NT2/D1 (cell line): ENCODE results near the gene SEM1.

ENCODE experiments used
- DNase-seq: peaks from one replicate; pipeline ENCODE4 v3.0.0-alpha.2; 2011; ENCODE audit warnings: low read depth, low spot score
- H3K27me3 ChIP-seq: 2 replicates; pipeline ENCODE4 v1.6.0; 2011; ENCODE audit warnings: mild to moderate bottlenecking; ENCODE audit not compliant: insufficient read length, insufficient read depth
- H3K36me3 ChIP-seq: 2 replicates; pipeline ENCODE4 v1.6.1; 2011; ENCODE audit warnings: mild to moderate bottlenecking, low read length, mixed read lengths; ENCODE audit not compliant: insufficient read depth, insufficient read length
- H3K4me1 ChIP-seq: 2 replicates; pipeline ENCODE4 v1.5.1; 2011; ENCODE audit not compliant: insufficient read depth, insufficient read length
- H3K4me3 ChIP-seq: 2 replicates; pipeline ENCODE4 v1.5.1; 2011; ENCODE audit warnings: low read depth; ENCODE audit not compliant: insufficient read length
- H3K9ac ChIP-seq: 2 replicates; pipeline ENCODE4 v1.6.0; 2011; ENCODE audit warnings: low read depth; ENCODE audit not compliant: insufficient read length
- H3K9me3 ChIP-seq: 2 replicates; pipeline ENCODE4 v1.5.1; 2011; ENCODE audit warnings: mild to moderate bottlenecking, low read length; ENCODE audit not compliant: insufficient read depth
- SUZ12 ChIP-seq: IDR thresholded peaks from 2 replicates; pipeline ENCODE4 v1.6.1; 2011; ENCODE audit not compliant: insufficient read length, insufficient read depth; ENCODE audit errors: extremely low read depth
- YY1 ChIP-seq: IDR thresholded peaks from 2 replicates; pipeline ENCODE4 v1.6.1; 2011; ENCODE audit not compliant: insufficient read length, insufficient read depth
- ZNF274 ChIP-seq: IDR thresholded peaks from 2 replicates; pipeline ENCODE4 v1.6.1; 2011; ENCODE audit warnings: mild to moderate bottlenecking, low read depth, low read length

The SEM1 gene

GRCh38 chr7:96720843-96721242, 11.2 kb upstream of the SEM1 start:
- H3K36me3 ChIP-seq = no peaks in the 10 kb centered on the region
- DNase-seq = no peak
- no peaks in the 10 kb centered on the region for H3K9me3 ChIP-seq
- H3K4me3 ChIP-seq = no peak overlapping the region
- peaks cover 12% of the 10 kb centered on the region for H3K27me3 ChIP-seq
- H3K4me1 ChIP-seq = no peaks in the 10 kb centered on the region
- H3K9ac ChIP-seq = no peak overlapping the region
- no peak for TF ChIP-seq ZNF274
- TF ChIP-seq YY1 = no peak
- TF ChIP-seq SUZ12 = no peak

- peaks cover 10% of the 10 kb centered on the region for H3K27me3 ChIP-seq
- no peak overlapping the region for H3K9ac ChIP-seq
- DNase-seq = no peak
- H3K36me3 ChIP-seq = no peaks in the 10 kb centered on the region
- TF ChIP-seq YY1 (no peak), SUZ12 (no peak), ZNF274 (no peak)
- H3K4me3 ChIP-seq = no peak overlapping the region
- no peaks in the 10 kb centered on the region for H3K9me3 ChIP-seq
- H3K4me1 ChIP-seq = no peaks in the 10 kb centered on the region
These were observed 9.5 kb upstream of the SEM1 start for GRCh38 chr7:96719164-96719563.

- no peaks in the 10 kb centered on the region for H3K36me3 ChIP-seq
- no peak overlapping the region for H3K4me3 ChIP-seq
- H3K27me3 ChIP-seq = peaks cover 10% of the 10 kb centered on the region
- no peaks in the 10 kb centered on the region for H3K4me1 ChIP-seq
- H3K9me3 ChIP-seq = no peaks in the 10 kb centered on the region
- no peak overlapping the region for H3K9ac ChIP-seq
- DNase-seq = no peak
- no peak for TF ChIP-seq YY1
- TF ChIP-seq SUZ12 = no peak
- no peak for TF ChIP-seq ZNF274
These were observed 8.7 kb upstream of the SEM1 start for GRCh38 chr7:96718107-96719003.

GRCh38 chr7:96713037-96713436, 3.4 kb upstream of the SEM1 start:
- peaks cover 9% of the 10 kb centered on the region; the same call in 1 of the 2 replicates for H3K9me3 ChIP-seq
- H3K36me3 ChIP-seq = no peaks in the 10 kb centered on the region
- H3K4me1 ChIP-seq = no peaks in the 10 kb centered on the region
- H3K4me3 ChIP-seq = no peak overlapping the region
- no peaks in the 10 kb centered on the region for H3K27me3 ChIP-seq
- no peak for DNase-seq
- no peak overlapping the region for H3K9ac ChIP-seq
- TF ChIP-seq YY1 = no peak
- TF ChIP-seq ZNF274 = no peak
- no peak for TF ChIP-seq SUZ12

GRCh38 chr7:96710544-96710943, 898 bp upstream of the SEM1 start:
- no peak overlapping the region for H3K9ac ChIP-seq
- peaks cover 9% of the 10 kb centered on the region; the same call in 1 of the 2 replicates for H3K9me3 ChIP-seq
- no peak overlapping the region for H3K4me3 ChIP-seq
- TF ChIP-seq SUZ12 (no peak), YY1 (no peak), ZNF274 (no peak)
- no peak for DNase-seq
- peaks cover 8% of the 10 kb centered on the region for H3K36me3 ChIP-seq
- H3K4me1 ChIP-seq = no peaks in the 10 kb centered on the region
- no peaks in the 10 kb centered on the region for H3K27me3 ChIP-seq

- Histone ChIP-seq H3K27me3 (no peaks in the 10 kb centered on the region), H3K36me3 (peaks cover 13% of the 10 kb centered on the region), H3K9me3 (peaks cover 9% of the 10 kb centered on the region; the same call in 1 of the 2 replicates), H3K4me3 (peak overlapping the region; percentile 84), H3K9ac (peak overlapping the region; percentile 90), H3K4me1 (no peaks in the 10 kb centered on the region)
- no peak for TF ChIP-seq SUZ12
- no peak for TF ChIP-seq ZNF274
- DNase-seq = no peak
These were observed 774 bp downstream of the SEM1 start for GRCh38 chr7:96708872-96709271.

GRCh38 chr7:96707901-96708774, 1.5 kb downstream of the SEM1 start:
- Histone ChIP-seq H3K4me1 (no peaks in the 10 kb centered on the region), H3K4me3 (peak overlapping the region; percentile 25), H3K27me3 (no peaks in the 10 kb centered on the region), H3K9me3 (peaks cover 7% of the 10 kb centered on the region; the same call in 1 of the 2 replicates), H3K36me3 (peaks cover 13% of the 10 kb centered on the region), H3K9ac (peak overlapping the region; percentile 36)
- DNase-seq = no peak
- TF ChIP-seq SUZ12 (no peak), ZNF274 (no peak), YY1 (no peak)
